Body of pancreas (tissue), 4 donors: ENCODE measurements around the gene ZBTB20. TPM values are rescaled to one million over a fixed set of nuclear protein-coding genes. Genes with fewer than 3 reads are reported as not detected.

Source experiments
- ATAC-seq: fragments of 150-250 bp; one replicate; pipeline ENCODE4 v1.9.1; 2016
- DNase-seq, 4 donors: peaks; one replicate each; pipeline ENCODE4 v3.0.0-alpha.2; 2019
- H3K27ac ChIP-seq, 4 donors: fragments of 200-600 bp; sonication (generic); 1 replicate in 3 of 4; 2 replicates in 1 of 4; pipeline versions ENCODE4 v1.5.1 to v1.6.1; 2016 to 2019; ENCODE audit warnings: mild to moderate bottlenecking in 1 of 4, mixed read lengths in 1 of 4, moderate library complexity in 1 of 4
- H3K27me3 ChIP-seq, 2 donors: fragments of 200-600 bp; sonication (generic); one replicate each; pipeline ENCODE4 v1.6.0; 2016; ENCODE audit warnings: mild to moderate bottlenecking in 1 of 2
- H3K36me3 ChIP-seq, 2 donors: fragments of 200-600 bp; sonication (generic); replicated peaks in 1 of 2; 2 replicates each; pipeline ENCODE4 v1.5.1; 2016; ENCODE audit warnings: low read depth in 2 of 2; ENCODE audit not compliant: insufficient read depth in 1 of 2
- H3K4me1 ChIP-seq: fragments of 200-600 bp; sonication (generic); one replicate; pipeline ENCODE4 v1.6.0; 2016
- H3K4me3 ChIP-seq, 2 donors: fragments of 200-600 bp; sonication (generic); 1 replicate in 1 of 2; 2 replicates in 1 of 2; pipeline ENCODE4 v1.5.1; 2016 to 2019
- H3K9me3 ChIP-seq, 3 donors: fragments of 200-600 bp; sonication (generic); 1 replicate in 2 of 3; 2 replicates in 1 of 3; pipeline ENCODE4 v1.5.1; 2016
- CTCF ChIP-seq, 7 experiments: fragments of 450-650 bp in 4 of 7; fragments of 200-600 bp in 3 of 7; sonication (generic) in 3 of 7; IDR thresholded peaks; one replicate each; pipeline ENCODE4 v1.5.1; 2016 to 2019; ENCODE audit warnings: antibody characterized with exemption in 7 of 7
- POLR2A ChIP-seq, 3 donors: fragments of 450-650 bp; IDR thresholded peaks; one replicate each; pipeline ENCODE4 v1.6.1; 2016; ENCODE audit warnings: antibody characterized with exemption in 3 of 3, mild to moderate bottlenecking in 2 of 3
- WGBS, 2 donors: methylation state at CpG; one replicate each; pipeline ENCODE4 v1.1.5; 2017; 5-methylcytosine and 5-hydroxymethylcytosine counted together
- intact Hi-C: fragments of 100-400 bp; cut with DNase I; formaldehyde crosslinking; loops from one replicate; pipeline ENCODE4 v1.15.1; 2023
- total RNA-seq, 2 donors: library from RNA; depleted of rRNA; stranded (reverse); fragments of >200 nt; gene quantifications; one replicate each; pipeline ENCODE4 v1.1.0, GENCODE V29; 2016

The ZBTB20 gene
- total RNA-seq, 2 donors from 2014 or later, result 48.3 to 77.1 TPM

DNA sequence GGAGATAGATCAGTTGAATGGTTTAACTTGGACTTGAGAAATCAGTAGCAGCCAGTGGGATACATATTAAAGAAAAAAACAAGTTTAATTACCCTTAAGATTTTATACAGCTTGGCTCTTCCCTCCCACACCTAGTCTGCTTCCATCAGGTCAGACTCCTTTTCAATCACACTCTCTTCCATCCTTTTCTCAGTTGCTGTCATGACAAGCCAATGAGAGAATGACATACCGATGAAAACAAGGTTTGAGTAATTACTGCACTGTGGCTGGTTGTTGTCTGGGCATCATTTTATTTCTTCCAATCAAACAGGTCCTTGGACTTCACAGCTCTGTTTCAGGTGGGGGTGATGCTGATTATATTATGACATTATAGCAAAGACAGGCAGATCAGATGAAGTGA is 424.6 kb downstream of the ZBTB20 start:
- H3K4me3 ChIP-seq, result no peak overlapping the region
- H3K36me3 ChIP-seq, result no peaks in the 10 kb centered on the region
- DNase-seq (no peak), ATAC-seq (no peak)
- H3K4me1 ChIP-seq, result peaks cover 33% of the 10 kb centered on the region
- no peaks in the 10 kb centered on the region for H3K27me3 ChIP-seq
- intact Hi-C loops, result no loop called here
- H3K27ac ChIP-seq, result no peak overlapping the region
- TF ChIP-seq CTCF (IDR thresholded peaks at IDR 0.05), result no peak
- no peak for TF ChIP-seq POLR2A (IDR thresholded peaks at IDR 0.05)
- WGBS, 2 donors, result 68 to 78% methylated on average over 1 of the region's 1 CpG
- H3K9me3 ChIP-seq, result no peaks in the 10 kb centered on the region

DNA sequence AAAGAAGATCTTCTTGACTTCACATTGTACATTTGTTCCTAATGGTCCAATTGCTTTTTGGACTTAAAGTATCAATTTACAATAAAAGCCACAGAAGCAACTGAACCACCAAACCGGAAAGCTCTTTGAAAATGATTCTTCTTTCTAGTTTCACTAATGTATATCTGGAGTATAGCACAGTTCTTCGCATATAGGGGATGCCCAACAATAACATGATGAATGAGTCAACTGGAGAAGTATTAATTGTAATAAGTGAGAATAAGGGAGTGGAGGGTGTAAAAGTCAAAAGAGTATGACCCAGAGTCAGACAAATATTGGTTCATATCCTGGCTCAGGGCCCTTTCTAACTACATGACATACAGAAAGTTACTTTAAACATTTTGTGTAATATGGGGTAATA is 425.2 kb downstream of the ZBTB20 start:
- Histone ChIP-seq H3K36me3 (no peaks in the 10 kb centered on the region), H3K27ac (no peak overlapping the region), H3K4me3 (no peak overlapping the region), H3K4me1 (peaks cover 39% of the 10 kb centered on the region), H3K27me3 (no peaks in the 10 kb centered on the region), H3K9me3 (no peaks in the 10 kb centered on the region)
- intact Hi-C loops, result no loop called here
- TF ChIP-seq POLR2A (IDR thresholded peaks at IDR 0.05), result no peak
- TF ChIP-seq CTCF (IDR thresholded peaks at IDR 0.05), result no peak
- ATAC-seq, result no peak
- 90 to 94% methylated on average over 2 of the region's 2 CpGs for WGBS, 2 donors
- no peak for DNase-seq

- TF ChIP-seq CTCF (IDR thresholded peaks at IDR 0.05) (no peak), POLR2A (IDR thresholded peaks at IDR 0.05) (no peak)
- peak overlapping the region in 2 of 4 donors; percentile 7 to 36 for H3K27ac ChIP-seq
- intact Hi-C loops, result no loop called here
- no peaks in the 10 kb centered on the region for H3K36me3 ChIP-seq
- WGBS, 2 donors, result 49 to 50% methylated on average over 3 of the region's 3 CpGs
- H3K4me1 ChIP-seq, result peaks cover 46% of the 10 kb centered on the region
- H3K4me3 ChIP-seq, result no peak overlapping the region
- H3K27me3 ChIP-seq, result no peaks in the 10 kb centered on the region
- no peak for ATAC-seq
- no peaks in the 10 kb centered on the region for H3K9me3 ChIP-seq
- DNase-seq, result no peak
Observed at GRCh38 chr3:114721209-114721608, 425.9 kb downstream of the ZBTB20 start.

DNA sequence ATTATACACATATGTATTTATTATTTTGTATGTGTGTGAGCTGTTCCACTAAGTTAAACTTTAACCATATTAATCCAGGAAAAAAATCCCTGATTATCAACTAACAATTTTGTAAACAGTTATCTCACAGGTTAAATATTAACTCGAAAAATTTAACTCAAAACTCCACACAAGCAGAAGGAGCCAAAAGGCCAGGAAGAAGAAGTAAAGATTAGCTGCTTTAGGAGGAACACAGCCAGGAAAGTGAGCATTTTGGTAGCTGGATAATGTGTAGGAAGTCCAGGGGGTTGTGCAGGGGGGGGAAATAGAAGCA is 428.2 kb downstream of the ZBTB20 start:
- peaks cover 69% of the 10 kb centered on the region for H3K4me1 ChIP-seq
- H3K27me3 ChIP-seq, result no peaks in the 10 kb centered on the region
- H3K27ac ChIP-seq, result peak overlapping the region; percentile 79 to 90 (median 88)
- intact Hi-C loops, result no loop called here
- ATAC-seq (peak; percentile 87), DNase-seq (peak in 3 of 4 donors; percentile 9 to 24 (median 12))
- no peak overlapping the region for H3K4me3 ChIP-seq
- peak in 1 of 3 donors; percentile 16 for TF ChIP-seq POLR2A (IDR thresholded peaks at IDR 0.05)
- TF ChIP-seq CTCF (IDR thresholded peaks at IDR 0.05), result no peak
- no peaks in the 10 kb centered on the region for H3K9me3 ChIP-seq
- 11 to 15% methylated on average over 1 of the region's 1 CpG for WGBS, 2 donors
- no peaks in the 10 kb centered on the region for H3K36me3 ChIP-seq

DNA sequence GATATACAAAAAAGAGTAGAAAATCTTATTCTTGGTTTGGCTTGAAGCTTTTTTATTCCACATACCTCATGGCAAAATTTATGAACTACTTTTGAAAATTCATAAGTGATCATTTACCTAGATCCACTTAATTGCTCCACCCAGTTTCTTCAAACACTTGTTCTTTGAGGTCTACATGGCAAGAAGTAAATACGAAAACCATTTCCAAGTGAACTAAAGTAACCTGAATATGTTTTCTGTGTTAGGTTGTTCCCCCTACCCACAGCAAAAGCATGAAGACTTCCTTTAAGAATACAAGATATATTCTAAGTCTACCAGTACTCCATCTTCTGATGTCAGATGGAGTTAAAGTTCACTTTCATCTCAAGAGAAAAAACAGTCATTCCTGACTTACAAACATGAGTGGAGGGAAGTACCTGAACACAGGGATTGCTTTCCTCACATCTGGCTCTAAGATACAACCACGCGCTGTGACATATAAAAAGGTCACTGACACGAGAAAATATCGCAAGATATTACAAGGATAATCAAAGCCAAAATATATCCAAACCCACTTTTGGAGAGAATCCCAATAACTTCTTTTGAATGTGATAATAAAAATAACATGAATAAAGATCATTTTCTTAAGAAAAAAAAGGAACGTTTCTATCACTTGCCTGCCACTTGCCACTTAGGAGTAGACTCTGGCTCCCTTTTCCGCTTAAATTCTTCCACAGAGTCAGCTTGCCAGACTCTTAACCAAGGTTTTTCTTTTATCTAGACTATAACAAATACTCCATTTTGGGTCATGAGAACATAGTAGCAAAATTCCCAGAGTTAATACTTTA is 428.8 kb downstream of the ZBTB20 start:
- H3K27ac ChIP-seq, result peak overlapping the region; percentile 79 to 90 (median 88)
- intact Hi-C loops, result no loop called here
- H3K9me3 ChIP-seq, result no peaks in the 10 kb centered on the region
- no peaks in the 10 kb centered on the region for H3K27me3 ChIP-seq
- TF ChIP-seq CTCF (IDR thresholded peaks at IDR 0.05) (no peak), POLR2A (IDR thresholded peaks at IDR 0.05) (peak in 2 of 3 donors; percentile 45 to 50)
- H3K4me1 ChIP-seq, result peaks cover 69% of the 10 kb centered on the region
- no peaks in the 10 kb centered on the region for H3K36me3 ChIP-seq
- peak in 2 of 4 donors; percentile 14 to 22 for DNase-seq
- WGBS, 2 donors, result 12 to 19% methylated on average over 7 of the region's 7 CpGs
- ATAC-seq, result peak; percentile 41
- H3K4me3 ChIP-seq, result no peak overlapping the region
